Tracheal epithelial cell (primary cell): Measurements from ENCODE around the gene CDC34. TPM values are rescaled to one million over a fixed set of nuclear protein-coding genes. Genes with fewer than 3 reads are reported as not detected.

Experiments
- total RNA-seq: library from RNA; depleted of rRNA; stranded (reverse); fragments of >200 nt; gene quantifications from 2 replicates; pipeline ENCODE4 v1.2.1, GENCODE V29; 2014

The CDC34 gene
- 111 and 129 TPM in 2 replicates for total RNA-seq

DNA sequence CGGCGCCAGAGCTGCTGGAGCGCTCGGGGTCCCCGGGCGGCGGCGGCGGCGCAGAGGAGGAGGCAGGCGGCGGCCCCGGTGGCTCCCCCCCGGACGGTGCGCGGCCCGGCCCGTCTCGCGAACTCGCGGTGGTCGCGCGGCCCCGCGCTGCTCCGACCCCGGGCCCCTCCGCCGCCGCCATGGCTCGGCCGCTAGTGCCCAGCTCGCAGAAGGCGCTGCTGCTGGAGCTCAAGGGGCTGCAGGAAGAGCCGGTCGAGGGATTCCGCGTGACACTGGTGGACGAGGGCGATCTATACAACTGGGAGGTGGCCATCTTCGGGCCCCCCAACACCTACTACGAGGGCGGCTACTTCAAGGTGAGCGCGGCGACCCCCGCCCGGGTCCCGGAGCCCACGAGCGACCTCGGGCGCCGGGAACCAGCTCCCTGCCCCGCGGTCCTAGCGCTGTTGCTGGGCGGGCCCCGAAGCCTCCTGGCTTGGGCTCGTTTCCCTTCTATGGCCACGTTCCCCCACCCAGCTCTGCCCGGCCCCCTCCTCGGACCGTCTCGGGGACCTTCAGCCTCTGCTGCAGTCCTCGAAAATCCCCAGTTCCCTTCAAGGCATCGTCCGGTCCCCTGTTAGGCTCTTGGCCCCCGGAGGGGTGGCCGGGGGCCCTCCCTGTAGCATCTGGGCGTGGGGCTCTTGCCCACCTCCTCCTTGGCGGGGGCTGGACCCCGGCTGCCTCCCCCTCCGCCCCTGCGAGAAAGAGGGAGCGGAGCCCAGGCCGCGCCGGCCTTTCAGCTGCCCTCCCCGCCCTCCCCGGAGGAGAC, at the start of gene CDC34:
CDC34 (plus strand) TSS at position 8 of the 808 bp plus-strand sequence; CDS start at position 180, 172 bp downstream.

DNA sequence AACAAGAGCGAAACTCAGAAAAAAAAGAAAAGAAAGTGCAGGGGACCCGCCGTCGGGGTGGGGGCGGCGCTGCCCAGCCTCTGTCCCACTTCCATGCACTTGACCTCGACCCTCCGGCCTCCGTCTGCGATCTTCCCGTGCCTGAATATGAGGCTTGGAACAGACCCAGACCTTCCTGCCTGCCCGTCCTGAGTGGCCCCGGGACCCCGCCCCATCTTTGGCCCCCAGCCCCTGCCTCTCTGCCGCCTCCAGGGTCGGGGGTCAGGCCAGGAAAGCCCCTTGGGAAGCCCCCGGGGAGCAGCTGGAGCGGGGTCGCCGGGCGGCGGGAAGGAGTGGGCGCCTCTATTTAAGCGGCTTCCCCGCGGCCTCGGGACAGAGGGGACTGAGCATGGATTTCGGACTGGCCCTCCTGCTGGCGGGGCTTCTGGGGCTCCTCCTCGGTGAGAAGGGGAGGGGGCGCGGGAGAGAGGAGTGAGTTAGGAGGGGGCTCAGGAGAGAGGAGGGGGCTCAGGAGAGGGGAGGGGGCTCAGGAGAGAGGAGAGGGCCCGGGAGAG, 35.4 kb upstream of the CDC34 start, which contains the start of gene MADCAM1:
MADCAM1 (plus strand) TSS at position 375 of the 554 bp plus-strand sequence; CDS start at position 389, 14 bp downstream.

GRCh38 chr19:507286-508203, 24.0 kb upstream of the CDC34 start, which contains the start of gene TPGS1:
Gene TPGS1 (plus strand): TSS chr19:507497. CDS start chr19:507507, 10 bp downstream.

GRCh38 chr19:543910-544608, 12.5 kb downstream of the CDC34 start, which contains the start of gene GZMM:
Gene GZMM (plus strand): TSS chr19:544053. CDS start chr19:544072, 19 bp downstream.

DNA sequence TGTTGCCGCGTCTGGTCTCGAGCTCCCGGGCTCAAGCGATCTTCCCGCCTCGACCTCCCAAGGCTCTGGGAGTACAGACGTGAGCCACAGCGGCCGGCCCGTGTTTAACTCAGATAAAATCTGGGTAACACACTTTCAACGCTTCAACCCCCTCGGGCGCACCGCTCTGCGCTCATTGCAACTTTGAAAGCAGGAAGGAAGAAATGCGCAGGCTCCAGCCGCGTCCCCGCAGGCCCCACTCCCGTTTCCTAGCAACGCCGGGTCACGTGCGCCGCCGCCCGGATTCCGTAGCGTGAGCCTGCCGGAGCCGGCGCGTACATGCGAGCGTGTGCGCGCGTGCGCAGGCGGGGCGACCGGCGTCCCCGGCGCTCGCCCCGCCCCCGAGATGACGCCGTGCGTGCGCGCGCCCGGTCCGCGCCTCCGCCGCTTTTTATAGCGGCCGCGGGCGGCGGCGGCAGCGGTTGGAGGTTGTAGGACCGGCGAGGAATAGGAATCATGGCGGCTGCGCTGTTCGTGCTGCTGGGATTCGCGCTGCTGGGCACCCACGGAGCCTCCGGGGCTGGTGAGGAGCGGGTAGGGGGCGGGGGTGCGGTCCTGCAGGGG, 40.7 kb downstream of the CDC34 start, which contains the start of gene BSG:
BSG (plus strand) TSS at position 457 of the 603 bp plus-strand sequence; CDS start at position 496, 39 bp downstream.

DNA sequence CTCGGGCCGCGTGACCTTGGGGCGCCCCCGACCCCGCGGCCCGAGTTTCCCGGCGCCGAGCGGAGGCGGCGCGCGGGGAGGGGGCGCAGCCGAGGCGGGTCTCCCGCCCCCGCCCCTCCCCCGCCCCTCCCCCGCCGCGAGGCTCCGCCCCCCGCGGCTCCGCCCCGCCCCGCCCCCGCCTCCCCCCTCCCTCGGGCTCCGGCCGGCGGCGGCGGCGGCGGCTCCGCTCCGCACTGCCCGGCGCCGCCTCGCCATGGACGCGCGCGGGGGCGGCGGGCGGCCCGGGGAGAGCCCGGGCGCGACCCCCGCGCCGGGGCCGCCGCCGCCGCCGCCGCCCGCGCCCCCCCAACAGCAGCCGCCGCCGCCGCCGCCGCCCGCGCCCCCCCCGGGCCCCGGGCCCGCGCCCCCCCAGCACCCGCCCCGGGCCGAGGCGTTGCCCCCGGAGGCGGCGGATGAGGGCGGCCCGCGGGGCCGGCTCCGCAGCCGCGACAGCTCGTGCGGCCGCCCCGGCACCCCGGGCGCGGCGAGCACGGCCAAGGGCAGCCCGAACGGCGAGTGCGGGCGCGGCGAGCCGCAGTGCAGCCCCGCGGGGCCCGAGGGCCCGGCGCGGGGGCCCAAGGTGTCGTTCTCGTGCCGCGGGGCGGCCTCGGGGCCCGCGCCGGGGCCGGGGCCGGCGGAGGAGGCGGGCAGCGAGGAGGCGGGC, 58.3 kb downstream of the CDC34 start, which contains the start of gene HCN2:
HCN2 (plus strand) TSS at position 189 of the 703 bp plus-strand sequence; CDS start at position 254, 65 bp downstream.

Other genes starting within 250 kb of the CDC34 start
- 69.7 and 120 TPM in 2 replicates for gene PLPP2, start 240.4 kb upstream of the CDC34 start, total RNA-seq
- gene MIER2, start 187.0 kb upstream of the CDC34 start, total RNA-seq = 6.3 and 31.8 TPM in 2 replicates
- gene C2CD4C, start 122.6 kb upstream of the CDC34 start, total RNA-seq = 0.48 and 1.7 TPM in 2 replicates
- 0.85 and 2.4 TPM in 2 replicates for gene SHC2, start 70.7 kb upstream of the CDC34 start, total RNA-seq
- under 0.01 and 0.43 TPM in 2 replicates for gene MADCAM1, start 35.3 kb upstream of the CDC34 start, total RNA-seq
- 19.8 and 40.7 TPM in 2 replicates for gene TPGS1, start 24.3 kb upstream of the CDC34 start, total RNA-seq
- gene GZMM, start 12.3 kb downstream of the CDC34 start, total RNA-seq = not detected in 2 replicates
- 447 and 481 TPM in 2 replicates for gene BSG, start 40.8 kb downstream of the CDC34 start, total RNA-seq
- 0.21 and 0.24 TPM in 2 replicates for gene HCN2, start 58.1 kb downstream of the CDC34 start, total RNA-seq
- gene POLRMT, start 101.8 kb downstream of the CDC34 start, total RNA-seq = 34.5 and 37.7 TPM in 2 replicates
- not detected in 2 replicates for gene FGF22, start 108.1 kb downstream of the CDC34 start, total RNA-seq
- 50.8 and 79.9 TPM in 2 replicates for gene RNF126, start 131.5 kb downstream of the CDC34 start, total RNA-seq
- 263 and 426 TPM in 2 replicates for gene FSTL3, start 144.6 kb downstream of the CDC34 start, total RNA-seq
- gene PRSS57, start 163.7 kb downstream of the CDC34 start, total RNA-seq = not detected in 2 replicates
- under 0.01 and 1.2 TPM in 2 replicates for gene PALM, start 177.2 kb downstream of the CDC34 start, total RNA-seq
- 76.4 and 100 TPM in 2 replicates for gene MISP, start 219.4 kb downstream of the CDC34 start, total RNA-seq